Nephron (organoid): ENCODE data around the gene OR52E6.

Experiments
- H3K27ac Mint-ChIP-seq, 3 experiments: 2 replicates each; pipeline ENCODE4 v1.8.0; 2020; ENCODE audit warnings: mixed read lengths in 3 of 3, mild to moderate bottlenecking in 2 of 3, moderate library complexity in 1 of 3
- H3K27me3 Mint-ChIP-seq: 2 replicates; pipeline ENCODE4 v1.8.0; 2021; ENCODE audit warnings: low read depth, mild to moderate bottlenecking, moderate library complexity, mixed read lengths
- H3K36me3 Mint-ChIP-seq: 2 replicates; pipeline ENCODE4 v1.8.0; 2020; ENCODE audit warnings: low read depth, mixed read lengths
- H3K4me1 Mint-ChIP-seq: 2 replicates; pipeline ENCODE4 v1.8.0; 2020; ENCODE audit warnings: mixed read lengths
- H3K4me3 Mint-ChIP-seq, 3 experiments: 2 replicates each; pipeline ENCODE4 v1.8.0; 2020; ENCODE audit warnings: mild to moderate bottlenecking in 3 of 3, mixed read lengths in 3 of 3, moderate library complexity in 2 of 3
- H3K9me3 Mint-ChIP-seq: 2 replicates; pipeline ENCODE4 v1.8.0; 2020; ENCODE audit warnings: mixed read lengths
- TF ChIP-seq, protein P1 (sequence below), 3 experiments: fragments of 200-600 bp; sonication (generic); IDR thresholded peaks; one replicate each; pipeline ENCODE4 v1.5.0; 2021; ENCODE audit warnings: antibody characterized with exemption in 3 of 3; ENCODE audit not compliant: unreplicated experiment in 3 of 3

The OR52E6 gene

DNA sequence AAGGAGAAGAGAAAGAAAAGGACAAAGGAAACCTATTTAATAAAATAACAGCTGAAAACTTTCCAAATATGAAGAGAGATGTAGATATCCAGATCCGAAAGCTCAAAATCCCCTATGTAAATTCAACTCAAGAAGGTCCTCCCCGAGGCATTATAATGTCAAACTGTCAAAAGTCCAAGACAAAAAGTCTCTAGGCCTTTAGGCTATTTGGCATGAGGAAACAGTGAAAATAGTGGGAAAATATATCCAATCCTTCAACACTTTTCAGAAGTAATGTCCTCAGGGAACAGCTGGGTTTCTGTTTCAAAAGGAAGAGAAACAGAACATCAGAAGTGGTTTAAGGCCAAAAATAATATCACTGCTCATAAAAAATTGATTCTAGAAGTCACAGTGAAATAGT, 36.9 kb upstream of the OR52E6 start:
- Mint-ChIP-seq H3K4me3 (no peak overlapping the region), H3K36me3 (no peaks in the 10 kb centered on the region), H3K27me3 (peaks cover 12% of the 10 kb centered on the region), H3K9me3 (peaks cover 3% of the 10 kb centered on the region), H3K27ac (no peak overlapping the region), H3K4me1 (no peaks in the 10 kb centered on the region)
- TF ChIP-seq, protein P1, sequence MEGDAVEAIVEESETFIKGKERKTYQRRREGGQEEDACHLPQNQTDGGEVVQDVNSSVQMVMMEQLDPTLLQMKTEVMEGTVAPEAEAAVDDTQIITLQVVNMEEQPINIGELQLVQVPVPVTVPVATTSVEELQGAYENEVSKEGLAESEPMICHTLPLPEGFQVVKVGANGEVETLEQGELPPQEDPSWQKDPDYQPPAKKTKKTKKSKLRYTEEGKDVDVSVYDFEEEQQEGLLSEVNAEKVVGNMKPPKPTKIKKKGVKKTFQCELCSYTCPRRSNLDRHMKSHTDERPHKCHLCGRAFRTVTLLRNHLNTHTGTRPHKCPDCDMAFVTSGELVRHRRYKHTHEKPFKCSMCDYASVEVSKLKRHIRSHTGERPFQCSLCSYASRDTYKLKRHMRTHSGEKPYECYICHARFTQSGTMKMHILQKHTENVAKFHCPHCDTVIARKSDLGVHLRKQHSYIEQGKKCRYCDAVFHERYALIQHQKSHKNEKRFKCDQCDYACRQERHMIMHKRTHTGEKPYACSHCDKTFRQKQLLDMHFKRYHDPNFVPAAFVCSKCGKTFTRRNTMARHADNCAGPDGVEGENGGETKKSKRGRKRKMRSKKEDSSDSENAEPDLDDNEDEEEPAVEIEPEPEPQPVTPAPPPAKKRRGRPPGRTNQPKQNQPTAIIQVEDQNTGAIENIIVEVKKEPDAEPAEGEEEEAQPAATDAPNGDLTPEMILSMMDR (IDR thresholded peaks at IDR 0.05; ENCODE audit: unreplicated experiment in 3 of 3) = no peak

DNA sequence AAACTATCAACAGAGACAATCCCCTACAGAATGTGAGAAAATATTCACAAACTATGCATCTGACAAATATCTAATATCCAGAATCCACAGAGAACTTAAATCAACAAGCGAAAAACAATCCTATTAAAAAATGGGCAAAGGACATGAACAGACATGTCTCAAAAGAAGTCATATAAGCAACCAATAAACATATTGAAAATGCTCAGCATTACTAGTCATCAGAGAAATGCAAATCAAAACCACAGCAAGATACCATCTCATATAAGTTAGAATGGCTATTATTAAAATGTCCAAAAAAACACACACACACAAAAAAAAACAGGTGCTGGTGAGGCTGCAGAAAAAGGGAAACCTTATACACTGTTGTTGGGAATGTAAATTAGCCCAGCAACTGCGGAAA, 24.1 kb upstream of the OR52E6 start:
- Mint-ChIP-seq H3K27me3 (peaks cover 6% of the 10 kb centered on the region), H3K9me3 (peaks cover 3% of the 10 kb centered on the region), H3K4me1 (no peaks in the 10 kb centered on the region), H3K36me3 (no peaks in the 10 kb centered on the region), H3K4me3 (no peak overlapping the region), H3K27ac (no peak overlapping the region)
- TF ChIP-seq, protein P1 (IDR thresholded peaks at IDR 0.05; ENCODE audit: unreplicated experiment in 3 of 3) = no peak

DNA sequence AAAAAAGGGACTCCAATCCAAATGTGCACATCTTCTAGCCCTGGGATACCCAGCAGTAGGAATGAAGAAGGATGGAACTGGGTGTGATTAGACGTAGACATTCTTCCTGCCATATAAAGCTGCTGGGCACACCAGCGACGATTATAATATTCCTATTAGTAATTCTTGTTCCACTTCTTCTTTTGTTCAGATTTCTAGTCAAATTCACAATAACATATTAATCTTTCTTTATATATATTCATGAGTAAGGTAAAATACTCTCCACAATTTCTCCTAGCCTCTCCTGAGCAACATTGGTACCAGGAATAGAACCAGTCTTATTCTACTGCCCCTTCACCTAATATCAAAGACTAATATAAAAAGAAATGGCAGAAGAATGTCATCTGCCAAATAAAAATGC, 15.9 kb upstream of the OR52E6 start, which contains the start of gene OR52E8:
Gene OR52E8, minus strand, starts transcription at position 101 of the 400 bp plus-strand sequence. Its CDS starts 0 bp downstream, at position 101.
- Mint-ChIP-seq H3K27ac (no peak within 1 kb of the TSS), H3K27me3 (no peaks in the 10 kb centered on the region), H3K4me1 (no peaks in the 10 kb centered on the region), H3K9me3 (peaks cover 3% of the 10 kb centered on the region), H3K4me3 (no peak within 1 kb of the TSS), H3K36me3 (no peaks in the 10 kb centered on the region)
- TF ChIP-seq, protein P1 (IDR thresholded peaks at IDR 0.05; ENCODE audit: unreplicated experiment in 3 of 3) = no peak

DNA sequence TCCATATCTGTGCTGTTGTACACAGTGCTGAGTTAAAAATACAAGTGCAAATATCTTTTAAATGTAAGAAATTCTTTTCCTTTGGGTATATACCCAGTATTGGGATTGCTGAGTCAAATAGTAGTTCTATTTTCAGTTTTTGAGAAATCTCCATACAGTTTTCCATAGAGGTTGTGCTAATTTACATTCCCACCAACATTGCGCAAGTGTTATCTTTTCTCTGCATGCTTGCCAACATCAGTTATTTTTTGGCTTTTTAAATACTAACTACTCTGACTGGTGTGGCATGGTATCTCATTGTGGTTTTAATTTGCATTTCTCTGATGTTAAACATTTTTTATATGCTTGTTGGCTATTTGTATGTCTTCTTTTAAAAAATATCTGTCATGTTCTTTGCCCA, 9.3 kb upstream of the OR52E6 start:
- no peak overlapping the region for H3K27ac Mint-ChIP-seq
- peaks cover 5% of the 10 kb centered on the region for H3K9me3 Mint-ChIP-seq
- TF ChIP-seq, protein P1 (IDR thresholded peaks at IDR 0.05; ENCODE audit: unreplicated experiment in 3 of 3) = no peak
- no peaks in the 10 kb centered on the region for H3K4me1 Mint-ChIP-seq
- no peak overlapping the region for H3K4me3 Mint-ChIP-seq
- H3K27me3 Mint-ChIP-seq = no peaks in the 10 kb centered on the region
- no peaks in the 10 kb centered on the region for H3K36me3 Mint-ChIP-seq

DNA sequence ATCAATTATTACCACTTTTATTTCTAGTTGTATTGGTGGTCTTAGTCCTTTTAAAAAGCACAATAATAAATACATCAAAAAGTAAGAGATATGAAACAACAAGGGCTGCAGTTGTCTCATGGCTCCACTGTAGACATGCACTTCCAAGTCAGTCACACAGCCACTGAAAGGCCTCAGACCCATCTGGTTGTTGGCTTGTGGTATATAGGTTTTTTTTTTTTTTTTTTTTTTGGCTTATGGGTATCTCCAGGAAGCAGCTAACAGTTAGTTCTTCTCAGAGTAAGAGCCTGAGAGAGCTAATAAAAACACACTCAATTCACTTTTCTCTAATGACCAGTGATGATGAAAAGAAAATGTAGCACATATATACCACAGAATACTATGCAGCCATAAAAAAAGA, 6.0 kb upstream of the OR52E6 start:
- Mint-ChIP-seq H3K36me3 (no peaks in the 10 kb centered on the region), H3K27ac (no peak overlapping the region), H3K9me3 (peaks cover 2% of the 10 kb centered on the region), H3K4me3 (no peak overlapping the region), H3K27me3 (no peaks in the 10 kb centered on the region), H3K4me1 (no peaks in the 10 kb centered on the region)
- TF ChIP-seq, protein P1 (IDR thresholded peaks at IDR 0.05; ENCODE audit: unreplicated experiment in 3 of 3) = no peak

DNA sequence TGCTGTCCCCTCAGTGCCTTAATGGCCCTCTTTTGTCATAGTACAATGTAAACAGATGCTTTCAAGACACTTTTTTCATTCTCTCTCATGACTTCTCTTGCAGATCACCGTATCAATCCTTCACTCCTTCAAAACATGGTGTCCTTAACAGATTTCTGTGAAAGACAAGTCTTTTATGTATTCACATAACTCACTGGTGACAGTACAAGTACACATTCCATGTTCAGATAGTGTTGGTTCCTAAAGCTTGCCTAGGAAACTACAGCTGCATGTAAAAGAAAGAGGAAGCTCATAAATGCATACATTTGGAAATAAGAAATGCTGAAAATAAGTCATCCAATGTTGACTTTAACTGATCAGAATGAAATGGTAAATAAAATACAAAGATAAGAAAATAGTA, 5.0 kb upstream of the OR52E6 start:
- Mint-ChIP-seq H3K36me3 (no peaks in the 10 kb centered on the region), H3K27ac (no peak overlapping the region), H3K4me3 (no peak overlapping the region), H3K27me3 (no peaks in the 10 kb centered on the region), H3K9me3 (no peaks in the 10 kb centered on the region), H3K4me1 (no peaks in the 10 kb centered on the region)
- TF ChIP-seq, protein P1 (IDR thresholded peaks at IDR 0.05; ENCODE audit: unreplicated experiment in 3 of 3) = no peak
